Ramos (cell line): ENCODE results near the gene HLA-G.
"Not testable (repeated sequence)": the region's sequence is repeated elsewhere in the genome, so short reads cannot be mapped to it uniquely, and the experiment has no call there.

Experiments
- in situ Hi-C: fragments of 300-500 bp; cut with MboI; formaldehyde crosslinking; loops from one replicate; pipeline ENCODE4 v1.14.3; 2022; ENCODE audit warnings: low sequenced_read_pairs; ENCODE audit not compliant: unreplicated experiment

HLA-G gene

GRCh38 chr6:29861521-29862255 lies 34.1 kb downstream of the HLA-G start:
- in situ Hi-C loops = no loop called here

DNA sequence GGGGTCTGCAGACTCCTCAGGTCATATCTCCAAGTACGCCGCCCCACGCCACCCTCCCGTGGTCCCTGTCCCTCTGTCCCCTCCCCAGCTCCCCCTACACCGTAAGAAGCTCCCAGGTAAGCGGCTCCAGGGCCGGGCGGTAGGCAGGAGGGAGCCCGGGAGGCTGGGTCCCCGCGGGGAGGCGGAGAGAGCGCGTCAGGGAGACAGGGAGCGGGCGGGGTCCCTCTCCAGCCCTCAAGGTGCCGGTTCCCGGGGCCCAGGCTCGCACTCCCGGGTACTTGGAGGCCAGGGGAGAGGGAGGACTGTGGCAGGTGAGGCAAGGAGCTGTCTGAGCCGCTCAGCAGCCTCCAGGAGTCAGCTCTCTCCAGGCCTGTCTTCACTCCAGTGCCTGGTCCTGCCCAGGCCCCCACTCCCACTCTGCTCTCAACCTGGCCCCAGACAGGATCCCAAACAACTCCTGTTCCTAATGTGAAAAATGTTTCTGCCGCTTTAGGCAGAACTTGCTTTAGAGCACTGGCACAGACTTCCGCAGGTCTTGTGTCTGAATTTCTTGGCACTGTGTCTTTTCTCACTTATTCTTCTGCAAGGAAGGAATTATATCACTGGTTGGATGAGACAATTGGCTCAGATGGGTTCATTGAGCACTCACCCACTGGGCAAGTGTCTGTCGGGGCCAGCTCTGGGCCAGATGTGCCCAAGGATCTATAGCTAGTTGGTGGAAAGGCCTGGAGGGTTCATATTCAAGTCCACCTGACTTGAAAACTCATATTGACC lies 36.6 kb downstream of the HLA-G start:
- in situ Hi-C loops = no loop called here

DNA sequence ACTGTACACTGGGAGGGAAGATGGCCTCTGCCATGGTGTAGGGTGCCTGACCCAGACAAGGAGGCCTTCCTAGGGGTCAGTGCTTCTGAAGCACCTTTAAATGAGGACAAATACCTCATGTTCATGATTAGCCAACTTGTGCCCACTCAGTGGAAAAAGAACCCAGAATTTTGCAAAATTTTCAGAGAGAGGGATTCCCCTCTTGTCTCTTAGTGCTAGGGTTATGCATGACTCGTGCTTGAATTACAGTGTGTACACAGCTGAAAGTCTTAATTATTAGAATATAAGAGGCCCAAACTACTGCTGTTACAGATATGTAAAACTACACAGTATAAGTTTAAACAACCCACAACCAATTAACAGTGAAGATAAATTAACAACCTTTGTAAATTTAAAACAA lies 38.0 kb downstream of the HLA-G start:
- in situ Hi-C loops = no loop called here

DNA sequence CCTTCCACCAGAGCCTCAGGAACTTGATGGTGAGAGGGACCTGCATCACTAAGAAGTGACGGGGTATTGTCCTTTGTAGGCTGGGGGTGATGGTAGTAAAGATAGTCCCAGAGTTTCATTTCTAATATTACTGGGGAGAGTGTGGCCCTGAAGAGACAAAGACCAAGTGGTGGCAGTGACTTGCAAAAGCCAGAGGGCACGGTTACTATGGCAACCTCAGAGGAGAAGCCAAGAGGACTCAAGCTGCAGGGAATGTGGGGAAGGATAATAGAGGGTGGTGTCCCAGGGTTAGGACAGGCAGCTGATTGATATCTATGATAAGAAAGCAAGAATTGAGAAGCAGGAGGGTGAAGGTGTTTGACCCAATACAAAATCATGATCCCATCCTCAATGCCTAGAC lies 42.5 kb downstream of the HLA-G start:
- in situ Hi-C loops = no loop called here

GRCh38 chr6:29872791-29873190 lies 45.2 kb downstream of the HLA-G start:
- in situ Hi-C loops = no loop called here

DNA sequence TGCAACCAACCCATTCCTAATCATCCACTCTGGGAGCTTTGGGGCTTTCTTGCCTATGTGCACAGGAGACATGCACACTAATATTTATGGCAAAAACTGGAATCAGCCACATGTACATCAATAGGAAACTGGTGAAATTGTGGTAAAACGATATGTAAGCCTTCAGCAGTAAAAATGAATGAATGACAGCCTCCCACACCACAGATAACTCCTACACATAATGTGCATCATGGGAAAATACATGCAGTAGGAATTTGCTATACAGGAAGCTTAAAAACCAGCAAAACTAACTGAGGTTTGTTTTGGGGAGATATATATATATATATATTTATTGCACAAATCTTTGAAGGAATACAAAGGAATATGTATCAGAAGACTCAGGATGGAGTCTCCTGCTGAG lies 47.6 kb downstream of the HLA-G start:
- in situ Hi-C loops = no loop called here

- in situ Hi-C loops = not testable (repeated sequence)
These were observed 48.1 kb downstream of the HLA-G start for GRCh38 chr6:29875734-29876133.
